Lung (tissue), 12 donors: Measurements from ENCODE around the gene HSF2. TPM values are rescaled to one million over a fixed set of nuclear protein-coding genes. Genes with fewer than 3 reads are reported as not detected.

Source experiments
- ATAC-seq: fragments of 200-7000 bp; cut with Tn5 transposase; one replicate; pipeline ENCODE4 v1.9.1; 2020; ENCODE audit warnings: moderate number of reproducible peaks; ENCODE audit not compliant: insufficient read depth, low FRiP score
- DNase-seq, 3 donors: peaks; one replicate each; pipeline ENCODE4 v3.0.0-alpha.2; 2013 to 2017
- H3K27ac ChIP-seq, 2 donors: one replicate each; pipeline ENCODE4 v1.5.1; 2013; ENCODE audit warnings: mild to moderate bottlenecking in 2 of 2, moderate library complexity in 2 of 2, control low read depth in 1 of 2, inconsistent platforms in 1 of 2, low read depth in 1 of 2, low read length in 1 of 2
- H3K27me3 ChIP-seq, 3 donors: one replicate each; pipeline ENCODE4 v1.5.1; 2013; ENCODE audit warnings: low read length in 2 of 3; ENCODE audit not compliant: control insufficient read depth in 3 of 3, insufficient read depth in 3 of 3
- H3K36me3 ChIP-seq, 4 donors: one replicate each; pipeline ENCODE4 v1.5.1; 2013; ENCODE audit warnings: low read length in 4 of 4, mild to moderate bottlenecking in 1 of 4, moderate library complexity in 1 of 4; ENCODE audit not compliant: control insufficient read depth in 4 of 4, insufficient read depth in 4 of 4
- H3K4me1 ChIP-seq, 5 donors: one replicate each; pipeline ENCODE4 v1.5.1; 2013; ENCODE audit warnings: low read length in 5 of 5, mild to moderate bottlenecking in 2 of 5, moderate library complexity in 1 of 5; ENCODE audit not compliant: control insufficient read depth in 5 of 5, insufficient read depth in 5 of 5
- H3K4me3 ChIP-seq: one replicate; pipeline ENCODE4 v1.5.1; 2013; ENCODE audit warnings: mild to moderate bottlenecking, control low read depth, moderate library complexity
- H3K9ac ChIP-seq, 2 donors: one replicate each; pipeline ENCODE4 v1.5.1; 2013; ENCODE audit warnings: low read length in 2 of 2, control low read depth in 1 of 2; ENCODE audit not compliant: insufficient read depth in 1 of 2
- H3K9me3 ChIP-seq, 4 donors: one replicate each; pipeline ENCODE4 v1.5.1; 2013; ENCODE audit warnings: low read length in 3 of 4, mild to moderate bottlenecking in 1 of 4, moderate library complexity in 1 of 4; ENCODE audit not compliant: control insufficient read depth in 4 of 4, insufficient read depth in 3 of 4
- WGBS, 2 donors: extraction: QIAGEN DNeasy Blood & Tissue Kit; methylation state at CpG; one replicate each; pipeline ENCODE4 v1.1.7; 2013; 5-methylcytosine and 5-hydroxymethylcytosine counted together
- polyA plus RNA-seq, 2 donors: library from polyadenylated mRNA; stranded (reverse); fragments of 200-250 nt; gene quantifications; one replicate each; pipeline ENCODE4 v1.2.1, GENCODE V29; 2013
- total RNA-seq, 2 donors: library from RNA; depleted of rRNA in 1 of 2; stranded (reverse); fragments of >200 nt in 1 of 2; gene quantifications; one replicate each; pipeline ENCODE4 v1.2.1, GENCODE V29; 2014 to 2021
- TF ChIP-seq, protein P1 (sequence below): IDR thresholded peaks from 2 replicates; pipeline ENCODE4 v1.5.1; 2012; ENCODE audit warnings: mild to moderate bottlenecking; ENCODE audit errors: control extremely low read depth, extremely low read depth
- donor health status: control.
- donor health status: control.
- donor health status: Bipolar disorder and iron deficiency.
- donor health status: healthy.
- donor health status: DM: yes; HTN: yes; CAD: no.

Gene HSF2
- total and polyA plus RNA-seq, 4 donors, result 7.0 to 36.8 (median 8.7) TPM

DNA sequence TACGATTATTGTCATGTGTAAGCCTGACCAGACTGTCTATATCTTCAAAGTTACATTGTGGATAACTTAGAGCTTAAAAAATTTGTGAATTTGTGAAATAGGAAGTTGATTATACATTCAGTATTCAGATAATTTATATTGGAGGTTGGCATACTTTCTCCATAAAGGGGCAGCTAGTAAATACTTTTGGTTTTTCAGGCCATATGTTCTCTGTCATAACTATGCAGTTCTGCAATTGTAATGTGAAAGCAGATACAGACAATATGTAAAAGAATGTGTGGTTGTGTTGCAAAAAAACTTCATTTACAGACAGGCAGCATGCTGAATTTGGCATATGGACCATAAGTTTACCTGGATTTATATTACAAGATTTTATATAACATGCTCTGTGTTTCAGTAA, 29.3 kb downstream of the HSF2 start:
- WGBS, 2 donors, result 85 to 98% methylated on average over 1 of the region's 1 CpG

DNA sequence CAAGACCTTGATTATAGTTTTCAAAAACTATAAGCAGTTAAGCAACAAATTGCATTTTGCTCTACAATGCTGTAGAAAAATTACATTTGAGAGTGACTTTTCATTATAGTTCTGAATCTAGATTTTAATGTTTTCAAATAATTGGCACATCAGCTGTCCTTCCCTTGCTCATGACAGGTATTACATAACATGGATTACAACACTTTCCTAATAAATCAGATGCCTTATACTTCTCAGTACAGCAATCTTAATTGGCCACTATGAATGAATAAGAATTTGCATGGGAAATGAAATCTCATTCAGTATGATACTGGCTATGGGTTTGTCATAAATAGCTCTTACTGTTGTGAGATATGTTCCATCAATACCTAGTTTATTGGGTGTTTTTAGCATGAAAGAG, 29.9 kb downstream of the HSF2 start:
- H3K36me3 ChIP-seq, result peaks cover 4 to 38% (median 26%) of the 10 kb centered on the region in 4 donors
- DNase-seq (no peak), ATAC-seq (no peak)
- TF ChIP-seq, protein P1, sequence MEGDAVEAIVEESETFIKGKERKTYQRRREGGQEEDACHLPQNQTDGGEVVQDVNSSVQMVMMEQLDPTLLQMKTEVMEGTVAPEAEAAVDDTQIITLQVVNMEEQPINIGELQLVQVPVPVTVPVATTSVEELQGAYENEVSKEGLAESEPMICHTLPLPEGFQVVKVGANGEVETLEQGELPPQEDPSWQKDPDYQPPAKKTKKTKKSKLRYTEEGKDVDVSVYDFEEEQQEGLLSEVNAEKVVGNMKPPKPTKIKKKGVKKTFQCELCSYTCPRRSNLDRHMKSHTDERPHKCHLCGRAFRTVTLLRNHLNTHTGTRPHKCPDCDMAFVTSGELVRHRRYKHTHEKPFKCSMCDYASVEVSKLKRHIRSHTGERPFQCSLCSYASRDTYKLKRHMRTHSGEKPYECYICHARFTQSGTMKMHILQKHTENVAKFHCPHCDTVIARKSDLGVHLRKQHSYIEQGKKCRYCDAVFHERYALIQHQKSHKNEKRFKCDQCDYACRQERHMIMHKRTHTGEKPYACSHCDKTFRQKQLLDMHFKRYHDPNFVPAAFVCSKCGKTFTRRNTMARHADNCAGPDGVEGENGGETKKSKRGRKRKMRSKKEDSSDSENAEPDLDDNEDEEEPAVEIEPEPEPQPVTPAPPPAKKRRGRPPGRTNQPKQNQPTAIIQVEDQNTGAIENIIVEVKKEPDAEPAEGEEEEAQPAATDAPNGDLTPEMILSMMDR, result no peak
- H3K9me3 ChIP-seq, result no peaks in the 10 kb centered on the region
- no peaks in the 10 kb centered on the region for H3K4me1 ChIP-seq
- no peak overlapping the region for H3K27ac ChIP-seq
- no peak overlapping the region for H3K9ac ChIP-seq
- no peaks in the 10 kb centered on the region for H3K27me3 ChIP-seq
- no peak overlapping the region for H3K4me3 ChIP-seq

More for the DNA sequence above, 29.3 kb downstream of the HSF2 start:
- DNase-seq (no peak), ATAC-seq (no peak)
- Histone ChIP-seq H3K27ac (no peak overlapping the region), H3K36me3 (peaks cover 5 to 43% (median 25%) of the 10 kb centered on the region in 4 donors), H3K27me3 (no peaks in the 10 kb centered on the region), H3K9me3 (no peaks in the 10 kb centered on the region), H3K4me1 (no peaks in the 10 kb centered on the region), H3K4me3 (no peak overlapping the region), H3K9ac (no peak overlapping the region)
- TF ChIP-seq, protein P1, result no peak

DNA sequence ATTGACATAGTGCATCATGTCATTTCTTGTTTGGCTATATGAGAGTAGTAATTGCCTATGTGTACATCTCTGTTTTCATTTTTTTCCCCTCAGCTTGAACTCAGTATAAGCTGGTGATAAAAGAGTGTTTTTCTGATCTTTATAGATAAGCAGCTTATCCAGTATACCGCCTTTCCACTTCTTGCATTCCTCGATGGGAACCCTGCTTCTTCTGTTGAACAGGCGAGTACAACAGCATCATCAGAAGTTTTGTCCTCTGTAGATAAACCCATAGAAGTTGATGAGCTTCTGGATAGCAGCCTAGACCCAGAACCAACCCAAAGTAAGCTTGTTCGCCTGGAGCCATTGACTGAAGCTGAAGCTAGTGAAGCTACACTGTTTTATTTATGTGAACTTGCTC, 32.3 kb downstream of the HSF2 start:
- Histone ChIP-seq H3K4me1 (no peaks in the 10 kb centered on the region), H3K9me3 (no peaks in the 10 kb centered on the region), H3K36me3 (peaks cover 4 to 32% (median 21%) of the 10 kb centered on the region in 4 donors), H3K27me3 (no peaks in the 10 kb centered on the region), H3K4me3 (no peak overlapping the region), H3K27ac (no peak overlapping the region), H3K9ac (no peak overlapping the region)
- 92 to 95% methylated on average over 4 of the region's 4 CpGs for WGBS, 2 donors
- TF ChIP-seq, protein P1, result no peak
- no peak for ATAC-seq
- DNase-seq, result no peak

DNA sequence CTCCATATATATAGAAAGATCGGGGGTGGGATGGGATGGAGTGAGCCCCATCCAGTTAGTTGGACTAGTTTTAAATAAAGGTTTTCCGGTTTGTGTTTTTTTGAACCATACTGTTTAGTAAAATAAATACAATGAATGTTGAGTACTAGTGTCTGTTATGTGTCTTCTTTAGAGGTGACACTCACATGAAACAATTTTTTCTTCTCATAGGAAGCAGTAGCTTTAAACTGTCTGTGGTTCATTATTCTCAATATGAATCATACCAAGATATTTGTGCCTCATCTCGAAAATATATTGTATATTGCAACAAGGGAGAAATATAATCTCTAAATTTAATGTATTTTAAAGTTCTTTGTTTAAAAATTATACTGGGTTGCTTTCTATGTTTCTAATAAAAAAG, 33.4 kb downstream of the HSF2 start:
- WGBS, 2 donors, result 91 to 93% methylated on average over 3 of the region's 3 CpGs
- ATAC-seq (no peak), DNase-seq (no peak)
- H3K27ac ChIP-seq, result no peak overlapping the region
- no peaks in the 10 kb centered on the region for H3K27me3 ChIP-seq
- peaks cover 4 to 37% (median 17%) of the 10 kb centered on the region in 4 donors for H3K36me3 ChIP-seq
- peaks cover 0 to under 1% (median under 1%) of the 10 kb centered on the region in 4 donors for H3K9me3 ChIP-seq
- TF ChIP-seq, protein P1, result no peak
- H3K4me3 ChIP-seq, result no peak overlapping the region
- H3K9ac ChIP-seq, result no peak overlapping the region
- no peaks in the 10 kb centered on the region for H3K4me1 ChIP-seq
